Left lung (tissue), 10 donors: ENCODE measurements around the gene PRKRA. TPM values are rescaled to one million over a fixed set of nuclear protein-coding genes. Genes with fewer than 3 reads are reported as not detected.

Experiments used
- ATAC-seq: fragments of 200-7000 bp; cut with Tn5 transposase; one replicate; pipeline ENCODE4 v1.9.1; 2020; ENCODE audit warnings: moderate library complexity
- DNase-seq, 4 donors: peaks; one replicate each; pipeline ENCODE4 v3.0.0-alpha.2; 2013 to 2020
- H3K27ac ChIP-seq, 2 donors: fragments of 200-600 bp; sonication (generic) in 1 of 2; one replicate each; pipeline versions ENCODE4 v1.5.0 to v1.8.0; 2020 to 2021
- H3K27me3 ChIP-seq, 2 donors: fragments of 200-600 bp; sonication (generic) in 1 of 2; one replicate each; pipeline versions ENCODE4 v1.5.0 to v1.8.0; 2020 to 2021
- H3K36me3 ChIP-seq, 2 donors: fragments of 200-600 bp; sonication (generic) in 1 of 2; one replicate each; pipeline versions ENCODE4 v1.5.0 to v1.8.0; 2020 to 2021
- H3K4me1 ChIP-seq, 2 donors: fragments of 200-600 bp; one replicate each; pipeline ENCODE4 v1.8.0; 2021
- H3K4me3 ChIP-seq, 2 donors: fragments of 200-600 bp; sonication (generic) in 1 of 2; one replicate each; pipeline versions ENCODE4 v1.5.0 to v1.8.0; 2020 to 2021; ENCODE audit warnings: mild to moderate bottlenecking in 1 of 2
- H3K9me3 ChIP-seq, 2 donors: fragments of 200-600 bp; sonication (generic) in 1 of 2; one replicate each; pipeline versions ENCODE4 v1.5.0 to v1.8.0; 2020 to 2021
- CTCF ChIP-seq, 2 donors: fragments of 200-600 bp; sonication (generic) in 1 of 2; IDR thresholded peaks; one replicate each; pipeline versions ENCODE4 v1.5.0 to v1.8.0; 2021; ENCODE audit warnings: antibody characterized with exemption in 2 of 2
- intact Hi-C, 2 donors: fragments of 100-400 bp; cut with DNase I; formaldehyde crosslinking; loops; one replicate each; pipeline versions ENCODE4 v1.11.2 to v1.14.2; 2022
- polyA plus RNA-seq, 6 donors: library from polyadenylated mRNA; unstranded; fragments of 120-200 nt; gene quantifications; one replicate each; pipeline ENCODE4 v1.2.1, GENCODE V29; 2013; ENCODE audit not compliant: insufficient read length in 6 of 6
- total RNA-seq, 2 donors: library from RNA; stranded (reverse); fragmentation: NEBNext Ultra II Directional; extraction: Animal tissue kit (Norgen Biotek cat#: 25700); gene quantifications; one replicate each; pipeline ENCODE4 v1.2.1, GENCODE V29; 2021
- donor health status: DM: no; HTN: yes; CAD: no.
- donor health status: DM: no; HTN: no; CAD: no.

The PRKRA gene
- total and polyA plus RNA-seq, 8 donors: 45.2 to 83.5 (median 69.0) TPM

GRCh38 chr2:178491612-178492011 is 40.6 kb upstream of the PRKRA start:
- ATAC-seq (no peak), DNase-seq (no peak)
- H3K27ac ChIP-seq: no peak overlapping the region
- intact Hi-C loops: no loop called here
- H3K36me3 ChIP-seq: peaks cover 0 to 63% of the 10 kb centered on the region in 2 donors
- TF ChIP-seq CTCF (IDR thresholded peaks at IDR 0.05): no peak
- H3K4me1 ChIP-seq: no peaks in the 10 kb centered on the region
- no peaks in the 10 kb centered on the region for H3K27me3 ChIP-seq
- no peaks in the 10 kb centered on the region for H3K9me3 ChIP-seq
- H3K4me3 ChIP-seq: no peak overlapping the region

GRCh38 chr2:178485356-178485755 is 34.4 kb upstream of the PRKRA start:
- Histone ChIP-seq H3K27ac (no peak overlapping the region), H3K4me1 (peaks cover 7 to 41% of the 10 kb centered on the region in 2 donors), H3K4me3 (no peak overlapping the region), H3K9me3 (no peaks in the 10 kb centered on the region), H3K36me3 (peaks cover 0 to 21% of the 10 kb centered on the region in 2 donors), H3K27me3 (no peaks in the 10 kb centered on the region)
- DNase-seq (no peak), ATAC-seq (no peak)
- intact Hi-C loops: no loop called here
- TF ChIP-seq CTCF (IDR thresholded peaks at IDR 0.05): no peak

- Histone ChIP-seq H3K4me1 (peaks cover 12 to 47% of the 10 kb centered on the region in 2 donors), H3K4me3 (no peak overlapping the region), H3K36me3 (peaks cover 0 to 14% of the 10 kb centered on the region in 2 donors), H3K27me3 (no peaks in the 10 kb centered on the region), H3K27ac (no peak overlapping the region), H3K9me3 (no peaks in the 10 kb centered on the region)
- peak in 1 of 4 donors; percentile 11 for DNase-seq
- intact Hi-C loops: no loop called here
- no peak for ATAC-seq
- TF ChIP-seq CTCF (IDR thresholded peaks at IDR 0.05): no peak
These were observed 33.5 kb upstream of the PRKRA start for GRCh38 chr2:178484245-178485041.

- H3K36me3 ChIP-seq: peaks cover 0 to 10% of the 10 kb centered on the region in 2 donors
- ATAC-seq: no peak
- no peak for TF ChIP-seq CTCF (IDR thresholded peaks at IDR 0.05)
- no peak overlapping the region for H3K27ac ChIP-seq
- DNase-seq: no peak
- no peak overlapping the region for H3K4me3 ChIP-seq
- H3K27me3 ChIP-seq: no peaks in the 10 kb centered on the region
- peaks cover 12 to 59% of the 10 kb centered on the region in 2 donors for H3K4me1 ChIP-seq
- intact Hi-C loops: no loop called here
- H3K9me3 ChIP-seq: no peaks in the 10 kb centered on the region
These were observed 31.5 kb upstream of the PRKRA start for GRCh38 chr2:178482437-178482836.

- H3K27me3 ChIP-seq: no peaks in the 10 kb centered on the region
- intact Hi-C loops: no loop called here
These were observed 29.5 kb upstream of the PRKRA start, which contains the start of gene PLEKHA3 for GRCh38 chr2:178480227-178481181. Gene PLEKHA3, plus strand, starts transcription at chr2:178480457. Its CDS starts 413 bp downstream, at chr2:178480870.

More at GRCh38 chr2:178480227-178481181, 29.5 kb upstream of the PRKRA start, which contains the start of gene PLEKHA3:
- ATAC-seq (peak; percentile 91), DNase-seq (peak; percentile 95 to 99 (median 97))
- peak within 1 kb of the TSS; percentile 70 to 88 for H3K4me3 ChIP-seq
- peak within 1 kb of the TSS; percentile 97 to 99 for H3K27ac ChIP-seq
- no peaks in the 10 kb centered on the region for H3K9me3 ChIP-seq
- peaks cover 12 to 59% of the 10 kb centered on the region in 2 donors for H3K4me1 ChIP-seq
- TF ChIP-seq CTCF (IDR thresholded peaks at IDR 0.05): no peak
- no peaks in the 10 kb centered on the region for H3K36me3 ChIP-seq
